ENCODE measurements around the gene DDIT3.

The DDIT3 gene

DNA sequence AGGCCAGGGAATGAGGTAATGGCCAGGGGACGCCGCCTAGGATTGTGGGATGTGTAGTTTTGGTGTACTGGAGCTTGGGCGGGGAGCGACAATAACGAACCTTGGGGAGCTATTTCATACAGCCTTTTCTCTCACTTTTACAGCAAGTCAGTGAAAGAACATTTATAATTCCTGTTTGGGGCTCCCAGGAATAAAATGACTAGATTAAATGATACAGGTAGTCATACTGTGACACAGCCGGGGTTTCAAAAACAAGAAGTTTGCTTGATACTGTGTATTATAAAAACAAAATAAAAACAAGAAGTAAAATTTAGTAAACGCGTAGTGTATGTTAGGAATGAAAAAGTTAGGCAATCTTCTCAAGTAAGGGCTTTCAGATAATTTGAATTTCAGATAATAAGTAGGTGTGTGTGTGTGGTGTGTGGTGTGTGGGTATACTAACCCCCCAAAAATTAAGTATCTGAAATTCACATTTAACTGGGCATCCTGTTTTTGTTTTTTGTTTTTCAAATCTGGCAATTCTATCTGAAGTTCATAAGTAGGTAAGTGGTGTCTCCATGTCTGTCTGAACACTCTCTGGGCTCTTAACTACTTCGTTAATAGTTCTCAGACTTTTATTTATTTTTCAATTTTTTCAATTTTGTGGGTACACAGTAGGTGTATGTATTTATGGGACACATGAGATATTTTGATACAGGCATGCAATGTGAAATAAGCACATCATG lies 27.1 kb upstream of the DDIT3 start:
- no peak for DNase-seq

DNA sequence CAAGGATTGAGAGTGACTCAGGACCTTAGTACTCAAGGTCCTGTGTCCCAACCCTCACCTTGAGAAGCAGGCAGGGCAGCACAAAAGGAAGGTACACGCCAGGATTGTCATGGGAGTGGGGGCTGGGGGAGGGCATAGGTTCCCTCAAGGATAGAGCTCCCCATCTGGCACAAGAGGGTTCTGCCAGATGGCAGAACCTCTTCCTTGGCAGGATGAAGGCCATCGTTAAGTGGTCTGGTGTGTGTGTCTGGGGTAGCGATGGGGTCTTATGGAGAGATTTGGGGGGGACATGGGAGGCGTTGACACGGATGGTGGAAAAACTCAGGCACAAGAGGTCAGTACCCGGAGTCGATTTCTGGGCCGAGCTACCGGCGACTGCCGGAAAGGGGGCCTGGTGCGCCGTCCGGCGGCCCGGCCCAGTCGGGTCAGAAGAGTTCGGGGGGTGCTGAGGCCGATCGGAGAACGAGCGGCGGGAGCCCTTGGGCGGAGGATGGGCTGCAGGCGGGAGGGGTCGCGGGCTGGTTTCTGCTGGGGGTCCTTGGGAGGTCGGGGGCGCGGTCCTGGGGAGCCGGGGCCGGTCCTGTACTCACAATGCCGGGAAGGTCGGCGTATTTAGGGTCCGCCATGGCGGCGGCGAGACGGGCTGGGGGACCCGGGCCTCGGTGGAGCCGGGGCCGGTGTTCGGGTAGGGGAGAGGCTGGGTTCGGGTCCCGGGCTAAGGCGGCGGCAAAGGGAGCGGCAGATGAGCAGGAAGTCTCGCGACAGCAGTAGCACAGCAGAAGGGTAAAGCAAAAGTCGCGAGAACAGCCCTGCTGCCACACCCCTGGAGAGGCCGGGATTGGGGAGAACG lies 26.3 kb upstream of the DDIT3 start, which contains the start of gene DCTN2:
Gene DCTN2 (minus strand): TSS at position 755 of the 850 bp plus-strand sequence. CDS start 129 bp downstream, at position 626.
- DNase-seq: peak; percentile 66 to 82 (median 76)

DNA sequence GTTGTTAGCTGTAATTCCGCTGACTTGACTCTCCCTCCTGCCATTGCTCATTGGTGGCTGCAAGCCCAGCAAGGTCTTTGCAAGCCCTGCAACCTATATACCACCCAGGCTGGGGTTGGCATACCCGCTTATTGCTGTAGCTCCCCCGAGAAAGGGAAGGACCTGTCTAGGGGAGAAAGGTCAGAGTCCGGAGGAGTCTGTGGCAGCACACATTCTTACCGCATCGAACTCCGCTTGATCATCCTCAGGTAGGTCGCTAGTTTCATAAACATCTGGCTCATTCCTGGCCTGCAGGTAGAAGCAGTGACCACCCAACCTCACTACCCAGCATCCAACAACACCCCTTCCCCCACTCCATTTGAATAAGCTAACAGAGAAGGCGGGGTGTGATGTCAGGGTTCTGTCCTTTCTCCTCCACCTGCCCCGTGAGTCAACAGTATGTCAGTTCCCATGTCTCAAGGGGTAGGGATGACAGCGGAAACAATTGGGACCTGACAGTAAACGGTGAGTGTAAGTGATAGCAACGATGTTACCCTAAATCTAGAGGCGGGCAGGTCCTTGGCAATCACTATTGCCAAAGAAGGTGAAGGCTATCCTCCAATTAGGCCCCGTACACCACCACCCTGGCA lies 25.6 kb upstream of the DDIT3 start:
- DNase-seq: no peak

- DNase-seq: no peak
Observed at GRCh38 chr12:57543581-57543980, 23.3 kb upstream of the DDIT3 start.

GRCh38 chr12:57541717-57542116 lies 21.4 kb upstream of the DDIT3 start:
- no peak for DNase-seq

GRCh38 chr12:57541001-57541400 lies 20.7 kb upstream of the DDIT3 start:
- no peak for DNase-seq

DNA sequence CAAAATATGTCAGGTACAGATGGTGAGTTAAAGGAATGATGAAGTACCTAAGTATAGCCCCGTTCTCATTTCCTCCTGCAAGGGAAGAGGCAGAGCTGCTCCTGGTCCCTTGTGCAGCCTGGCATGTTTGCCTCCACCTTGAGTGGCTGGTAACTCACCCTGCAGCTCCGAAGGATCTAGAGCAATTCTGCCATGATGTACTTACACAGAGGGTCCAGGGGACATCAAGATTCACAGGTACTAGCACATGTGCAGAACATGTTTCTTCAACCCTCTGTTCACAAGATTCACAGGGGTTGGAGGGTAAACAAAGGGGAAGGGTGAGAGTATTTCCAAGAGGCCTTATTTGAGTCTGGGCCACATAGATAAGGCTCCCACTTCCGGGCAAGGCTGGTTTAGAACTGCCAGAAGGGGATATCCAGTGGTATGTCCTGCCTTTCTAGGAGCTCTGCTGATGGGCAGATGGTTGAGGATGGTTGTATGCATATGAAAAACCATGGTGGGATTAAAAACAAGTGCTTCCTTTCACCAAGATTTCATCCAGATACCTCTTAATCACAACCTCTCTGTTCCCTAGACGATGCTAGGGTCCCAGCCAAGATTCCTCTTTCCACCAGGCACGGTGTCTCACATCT lies 18.9 kb upstream of the DDIT3 start:
- no peak for DNase-seq

DNA sequence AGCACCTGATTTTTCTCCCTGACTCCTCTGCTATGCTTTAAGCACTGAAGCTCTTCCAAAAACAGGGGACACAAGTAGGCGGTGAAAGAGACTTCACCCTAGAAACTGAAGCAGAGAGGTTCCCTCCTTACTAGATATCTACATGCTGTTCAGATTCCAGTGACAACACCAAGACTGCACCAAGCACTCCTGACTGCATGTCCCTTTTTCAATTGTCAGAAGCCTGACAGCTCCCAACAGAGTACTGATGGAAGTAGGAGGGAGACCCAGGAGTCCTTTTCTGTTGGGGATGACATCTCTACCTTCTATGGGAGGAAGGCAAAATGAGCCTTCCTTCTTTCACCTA lies 16.3 kb upstream of the DDIT3 start:
- DNase-seq: no peak

DNA sequence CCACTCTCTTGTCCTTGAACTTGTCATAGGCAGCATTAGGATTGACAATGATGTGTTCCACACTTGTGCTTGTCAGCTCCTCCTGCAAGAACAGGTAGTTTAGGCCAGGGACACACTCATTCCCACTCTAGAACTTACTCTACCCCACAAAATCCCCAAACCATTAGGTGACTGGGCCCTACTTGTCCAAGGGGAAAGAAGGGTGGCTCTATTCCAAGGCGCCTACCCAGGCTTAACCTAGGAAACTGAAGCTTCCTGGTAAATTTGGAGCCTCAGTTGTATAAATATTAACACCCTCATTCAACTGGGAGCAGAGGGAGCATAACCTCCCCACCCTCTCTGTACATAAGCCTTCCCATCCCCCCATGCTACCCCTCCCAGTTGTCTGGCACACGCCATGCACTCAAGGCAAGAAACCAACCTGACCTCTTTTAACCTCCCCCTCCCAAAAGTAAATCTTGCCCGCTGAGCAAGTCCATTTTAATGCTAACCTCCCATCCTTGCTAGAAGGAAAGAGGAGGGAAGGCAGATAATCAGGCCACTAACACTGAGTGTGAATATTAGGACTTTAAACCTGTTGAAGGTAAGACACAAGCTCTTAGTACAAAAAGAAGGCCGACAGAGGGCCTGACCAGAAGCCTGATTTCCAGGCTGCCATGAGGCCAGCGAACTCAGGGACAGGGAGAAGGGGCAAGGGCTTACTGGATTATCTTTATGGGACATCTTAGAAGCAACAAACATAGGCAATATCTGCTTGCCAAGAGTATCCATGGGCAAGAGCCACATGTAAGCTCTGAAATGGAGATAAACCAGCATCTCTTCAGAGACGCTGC lies 15.7 kb upstream of the DDIT3 start:
- DNase-seq: no peak

GRCh38 chr12:57534991-57535543 lies 14.8 kb upstream of the DDIT3 start:
- no peak for DNase-seq

GRCh38 chr12:57534250-57534649 lies 13.9 kb upstream of the DDIT3 start:
- DNase-seq: no peak

- DNase-seq: no peak
Observed at GRCh38 chr12:57533108-57533507, 12.8 kb upstream of the DDIT3 start.

- no peak for DNase-seq
Observed at GRCh38 chr12:57531836-57532235, 11.5 kb upstream of the DDIT3 start.

DNA sequence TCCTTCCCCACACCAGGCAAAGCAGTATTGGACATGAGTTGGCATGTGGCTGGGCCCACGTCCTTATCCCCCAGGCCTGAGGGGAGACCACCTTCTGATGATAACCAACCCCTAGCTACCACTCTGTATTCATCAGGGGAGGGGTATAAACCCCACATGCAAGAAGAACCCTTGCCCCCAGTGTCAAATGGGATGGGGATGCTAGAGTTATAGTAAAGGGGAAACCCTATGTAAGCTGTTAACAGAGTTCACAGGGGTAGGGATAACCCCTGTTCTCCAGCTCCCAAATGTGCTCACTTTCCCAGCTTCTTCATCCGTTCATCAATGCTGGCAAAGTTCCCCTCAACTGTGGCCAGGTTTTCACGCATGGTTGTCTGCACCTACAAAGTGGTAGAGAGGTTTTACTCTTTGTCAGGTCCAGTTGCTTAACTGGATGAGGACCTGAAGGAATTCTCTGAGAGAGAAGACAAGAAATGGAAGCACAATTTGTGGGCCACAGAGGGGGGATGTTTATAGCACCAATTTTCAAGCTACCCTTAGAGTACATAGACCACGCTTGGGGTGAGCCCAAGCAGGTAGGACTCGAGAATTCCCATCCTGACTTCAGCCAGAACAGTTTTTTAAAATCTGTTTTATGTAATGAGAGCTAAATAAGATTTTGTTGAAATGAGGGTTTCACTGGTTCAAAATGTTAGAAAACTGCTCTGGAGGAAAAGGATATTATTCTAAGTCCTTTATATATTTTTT lies 10.3 kb upstream of the DDIT3 start:
- no peak for DNase-seq

GRCh38 chr12:57529831-57530230 lies 9.5 kb upstream of the DDIT3 start:
- no peak for DNase-seq

- DNase-seq: no peak
Observed at GRCh38 chr12:57528831-57529555, 8.7 kb upstream of the DDIT3 start.

DNA sequence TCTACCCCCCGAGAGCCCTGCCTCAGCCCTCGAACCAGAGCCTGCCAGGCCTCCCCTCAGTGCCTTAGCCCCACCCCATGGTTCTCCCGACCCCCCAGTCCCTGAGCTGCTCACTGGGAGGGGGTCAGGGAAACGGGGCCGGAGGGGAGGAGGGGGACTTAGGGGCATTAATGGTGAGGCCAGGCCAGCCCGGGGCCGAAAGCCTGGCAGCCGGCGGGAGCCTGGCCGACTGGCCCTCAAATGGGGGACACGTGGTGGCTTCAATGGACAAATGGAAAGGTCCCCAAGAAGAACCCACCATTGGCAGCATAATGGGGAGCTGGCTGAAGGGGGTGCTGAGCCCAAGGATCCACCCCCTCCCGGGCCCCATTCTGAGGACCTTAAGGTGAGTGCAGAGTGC lies 7.9 kb upstream of the DDIT3 start:
- DNase-seq: no peak

DNA sequence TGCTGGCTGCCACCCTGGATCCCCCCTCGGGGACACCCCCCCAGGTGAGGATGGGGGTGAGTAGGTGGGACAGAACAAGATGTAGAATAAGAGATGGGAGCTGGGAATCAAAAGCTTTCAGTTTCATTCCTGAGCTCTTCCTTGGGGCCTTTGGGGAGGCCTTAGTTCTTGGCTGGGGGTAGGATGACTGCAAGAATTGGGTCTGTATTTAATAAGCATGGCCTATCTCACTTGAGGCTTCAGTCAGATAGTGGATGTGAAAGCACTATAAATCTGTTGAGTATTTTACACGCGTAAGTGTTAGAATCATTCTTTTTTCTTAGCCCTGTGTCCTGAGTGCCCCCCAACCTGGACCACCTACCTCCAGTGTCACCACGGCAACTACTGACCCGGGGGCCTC lies 6.9 kb upstream of the DDIT3 start:
- DNase-seq: no peak

GRCh38 chr12:57526477-57527126 lies 6.3 kb upstream of the DDIT3 start:
- DNase-seq: no peak

Measured in activated naive CD4-positive, alpha-beta T cell (primary cell).